Caki2 (cell line): ENCODE data around the gene HSPB6. TPM values are rescaled to one million over a fixed set of nuclear protein-coding genes. Genes with fewer than 3 reads are reported as not detected.
A peak's percentile ranks its signal among the peaks of the same experiment; 100 is the strongest.
"Not testable (repeated sequence)": the region's sequence is repeated elsewhere in the genome, so short reads cannot be mapped to it uniquely, and the experiment has no call there.

Experiments
- DNase-seq: peaks from one replicate; pipeline ENCODE4 v3.0.0-alpha.2; 2015; ENCODE audit warnings: low read depth
- in situ Hi-C: cut with HindIII; loops from 2 replicates; pipeline ENCODE4 v1.10.0; 2016; ENCODE audit warnings: low sequenced_read_pairs, low pct_unique_long_range_greater_than_20kb, mixed read lengths
- total RNA-seq: library from RNA; depleted of rRNA; stranded (reverse); fragments of >200 nt; shearing (Covaris generic); gene quantifications from 2 replicates; pipeline ENCODE4 v1.2.3, GENCODE V29; 2014; ENCODE audit warnings: low replicate concordance

Gene HSPB6
- total RNA-seq, 1 experiment from 2014 or later: not detected

DNA sequence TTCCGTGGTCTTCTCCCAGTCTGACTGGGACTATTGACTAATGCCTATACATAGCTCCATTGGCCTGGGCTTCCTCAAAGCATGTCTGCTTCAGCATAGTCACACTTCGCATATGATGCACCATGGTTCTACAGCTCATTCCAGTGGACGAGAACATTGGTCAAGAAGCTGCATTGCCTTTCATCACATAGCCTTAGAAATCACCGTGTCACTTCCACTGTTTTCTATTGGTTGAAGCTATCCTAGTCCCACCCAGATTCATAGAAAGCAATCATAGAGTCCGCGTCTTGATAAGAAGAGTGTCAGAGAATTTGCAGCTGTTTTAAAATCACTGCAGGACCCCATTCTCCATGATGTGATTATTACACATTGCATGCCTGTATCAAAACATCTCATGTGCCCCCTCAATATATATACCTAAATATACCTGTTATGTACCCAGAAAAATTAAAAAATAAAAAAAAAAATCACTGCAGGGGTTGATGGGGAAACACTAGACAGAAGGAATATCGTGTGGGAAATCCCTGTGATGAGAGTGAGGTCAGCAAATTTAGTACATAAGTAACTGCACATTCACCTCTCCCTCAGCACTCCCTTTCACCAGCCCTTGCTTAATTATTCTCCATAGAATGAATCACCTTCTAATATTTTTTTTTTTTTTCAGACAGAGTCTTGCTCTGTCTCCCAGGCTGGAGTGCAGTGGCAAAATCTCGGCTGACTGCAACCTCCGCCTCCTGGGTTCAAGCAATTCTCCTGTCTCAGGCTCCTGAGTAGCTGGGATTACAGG lies 16.4 kb upstream of the HSPB6 start:
- peak; percentile 88 for DNase-seq
- in situ Hi-C loops: no loop called here

- DNase-seq, in situ Hi-C loops: not testable (repeated sequence)
Measured at GRCh38 chr19:35772362-35772761, 15.5 kb upstream of the HSPB6 start.

- no peak for DNase-seq
- in situ Hi-C loops: no loop called here
Measured at GRCh38 chr19:35768082-35768421, 11.2 kb upstream of the HSPB6 start.

DNA sequence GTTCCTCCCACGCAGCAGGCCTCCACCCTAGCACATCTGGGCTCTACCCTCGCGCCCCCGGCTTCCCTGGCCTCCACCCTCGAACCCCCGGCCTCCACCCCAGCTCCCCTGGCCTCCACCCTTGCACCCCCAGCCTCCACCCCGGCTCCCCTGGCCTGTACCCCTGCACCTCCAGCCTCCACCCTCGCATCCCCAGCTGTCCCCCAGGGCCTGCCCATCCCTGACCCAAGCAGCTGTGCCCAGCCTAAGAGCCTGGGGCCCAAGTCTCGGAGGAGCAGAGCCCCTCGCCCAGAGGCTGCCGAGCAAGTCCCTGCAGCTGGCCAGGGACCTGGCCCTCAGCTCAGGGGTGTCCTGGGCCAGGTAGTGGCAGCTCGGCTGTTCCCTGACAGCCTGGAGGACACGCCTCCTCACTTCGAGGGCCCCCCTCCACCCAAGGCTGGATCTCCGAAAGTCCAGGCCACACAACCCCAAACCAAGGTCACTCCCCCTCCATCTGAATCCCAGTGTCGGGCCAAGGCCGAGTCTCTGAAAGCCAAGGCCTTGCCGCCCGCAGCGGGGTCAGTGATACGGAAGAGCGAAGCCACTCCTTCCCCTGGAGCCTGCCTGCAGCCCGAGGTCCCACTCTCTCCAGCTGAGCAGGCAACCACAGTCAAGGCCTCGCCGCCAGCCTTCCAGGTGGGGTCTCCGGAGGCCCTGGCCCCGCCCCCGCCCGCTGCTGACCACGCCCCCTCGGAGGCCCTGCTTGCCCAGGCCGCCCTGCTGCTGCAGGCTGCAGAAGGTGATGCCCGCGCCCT lies 10.7 kb upstream of the HSPB6 start:
- peak; percentile 85 for DNase-seq
- in situ Hi-C loops: no loop called here

- in situ Hi-C loops: no loop called here
- DNase-seq: no peak
Measured at GRCh38 chr19:35766571-35767104, 9.8 kb upstream of the HSPB6 start.

DNA sequence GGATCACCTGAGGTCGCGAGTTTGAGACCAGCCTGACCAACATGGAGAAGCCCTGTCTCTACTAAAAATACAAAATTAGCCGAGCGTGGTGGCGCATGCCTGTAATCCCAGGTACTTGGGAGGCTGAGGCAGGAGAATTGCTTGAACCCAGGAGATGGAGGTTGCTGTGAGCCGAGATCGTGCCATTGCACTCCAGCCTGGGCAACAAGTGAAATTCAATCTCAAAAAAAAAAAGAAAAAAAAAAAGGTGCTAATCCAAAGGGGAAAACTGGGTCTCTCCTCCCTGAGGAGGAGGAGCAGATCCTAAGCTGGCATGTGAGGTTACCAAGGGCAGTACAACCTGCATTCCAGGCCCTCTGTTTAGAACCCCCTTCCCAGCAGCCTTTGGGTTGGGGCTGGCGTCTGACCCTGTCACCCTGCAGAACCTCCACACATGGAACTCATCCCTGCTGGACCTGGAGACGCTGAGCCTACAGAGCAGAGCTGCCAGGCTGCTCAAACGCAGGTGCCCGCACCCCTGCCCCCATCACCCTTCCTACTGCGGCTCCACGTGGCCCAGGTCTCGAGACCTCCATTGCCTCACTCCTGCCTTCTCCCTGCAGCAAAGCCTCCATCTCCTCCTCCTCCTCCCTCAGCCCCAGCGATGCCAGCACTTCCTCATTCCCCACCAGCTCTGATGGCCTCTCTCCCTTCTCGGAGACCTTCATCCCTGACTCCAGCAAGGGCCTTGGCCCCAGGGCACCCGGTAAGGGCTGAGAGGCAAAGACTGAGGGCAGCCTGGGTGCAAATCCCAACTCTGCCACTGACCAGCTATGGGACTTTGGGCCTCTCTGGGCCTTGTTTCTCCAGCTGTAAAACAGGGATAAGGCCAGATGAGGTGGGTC lies 7.8 kb upstream of the HSPB6 start:
- in situ Hi-C loops: no loop called here

GRCh38 chr19:35760711-35761349 lies 4.0 kb upstream of the HSPB6 start:
- DNase-seq: no peak
- in situ Hi-C loops: no loop called here

More for the DNA sequence above, 7.8 kb upstream of the HSPB6 start:
- DNase-seq: no peak

DNA sequence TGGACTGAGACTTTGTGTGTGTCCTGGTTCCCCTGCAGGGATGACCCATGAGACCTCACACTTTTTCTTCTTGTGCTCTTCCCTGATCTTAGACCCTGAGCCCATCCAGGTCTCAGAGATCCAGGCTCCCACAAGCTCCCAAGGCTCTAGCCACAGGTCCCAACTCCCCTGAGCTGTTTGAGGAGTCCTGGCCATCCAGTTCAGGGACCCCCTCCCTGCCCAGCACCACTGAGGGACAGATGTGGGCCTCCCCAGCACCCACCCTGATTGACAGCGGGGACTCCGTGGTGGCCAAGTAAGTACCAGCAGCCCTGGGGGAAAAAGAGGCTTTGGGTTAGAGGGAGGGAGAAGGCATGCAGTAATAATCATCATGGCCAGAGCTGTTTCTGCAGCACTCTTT lies 2.9 kb upstream of the HSPB6 start:
- no peak for DNase-seq
- in situ Hi-C loops: no loop called here

GRCh38 chr19:35757749-35758608 lies 1.1 kb upstream of the HSPB6 start, which contains the start of gene PROSER3:
Gene PROSER3 (plus strand): TSS chr19:35758176. CDS start chr19:35758216, 40 bp downstream.
- DNase-seq: peak; percentile 100
- in situ Hi-C loops: no loop called here

- in situ Hi-C loops: no loop called here
- no peak for DNase-seq
Measured at GRCh38 chr19:35757231-35757748, 461 bp upstream of the HSPB6 start.

GRCh38 chr19:35755550-35756376 lies 1.1 kb downstream of the HSPB6 start:
- DNase-seq: no peak
- in situ Hi-C loops: no loop called here

DNA sequence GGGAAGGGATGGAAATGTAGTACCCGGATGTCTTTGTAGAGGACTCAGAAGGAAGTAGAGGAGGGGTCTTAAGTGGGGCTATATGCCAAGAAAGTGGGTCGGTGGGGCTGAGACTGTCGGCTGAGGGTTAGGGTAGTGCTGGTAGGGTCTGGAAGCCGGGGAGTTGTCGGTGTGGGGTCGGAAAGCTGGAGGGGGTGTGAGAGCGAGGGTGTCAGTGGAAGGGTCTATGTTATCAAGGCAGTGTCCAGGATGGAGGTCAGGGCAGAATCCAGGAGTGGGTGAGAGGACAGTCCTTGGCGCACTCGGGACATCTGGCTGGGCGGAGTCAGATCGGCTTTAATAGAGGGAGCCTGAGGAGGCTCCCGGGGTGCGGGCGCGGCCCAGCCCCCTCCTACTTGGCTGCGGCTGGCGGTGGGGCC lies 1.7 kb downstream of the HSPB6 start:
- in situ Hi-C loops: no loop called here
- DNase-seq: no peak

- in situ Hi-C loops: no loop called here
Measured at GRCh38 chr19:35754370-35755130, 2.3 kb downstream of the HSPB6 start.

GRCh38 chr19:35753634-35754369 lies 3.0 kb downstream of the HSPB6 start:
- no peak for DNase-seq
- in situ Hi-C loops: no loop called here

More at GRCh38 chr19:35754370-35755130, 2.3 kb downstream of the HSPB6 start:
- no peak for DNase-seq
